ENCODE data around the gene SLC23A1.

DNA sequence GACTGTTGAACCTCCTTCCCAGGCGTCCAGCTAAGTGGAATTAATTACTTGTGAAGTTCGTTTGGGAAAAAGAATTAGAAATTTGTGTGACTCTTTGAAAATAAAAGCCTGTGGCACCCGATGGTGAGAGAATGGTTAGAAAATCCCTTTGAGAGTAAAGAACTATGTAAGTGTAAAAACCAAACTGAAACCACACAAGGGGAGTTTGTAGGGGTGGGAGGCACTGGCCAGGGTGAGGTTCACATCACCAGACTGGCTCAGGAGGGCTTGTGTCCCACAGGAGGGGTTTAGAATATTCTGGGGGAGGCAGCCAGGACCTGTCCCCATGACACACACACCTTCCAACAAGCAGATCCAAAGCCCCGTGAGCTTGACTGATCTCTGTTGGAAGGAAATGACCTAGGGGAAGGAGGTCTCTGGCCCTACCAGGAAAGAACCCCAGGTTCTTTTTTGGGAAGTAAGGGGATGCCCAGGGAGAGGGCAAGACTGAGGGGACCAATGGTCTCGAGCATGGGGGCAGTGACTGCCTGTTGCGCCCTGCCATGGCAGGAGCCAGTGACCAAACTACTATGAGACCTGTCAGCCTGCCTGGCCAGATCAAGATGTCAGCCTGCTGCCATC is 16.5 kb upstream of the SLC23A1 start:
- TF ChIP-seq, protein P1, sequence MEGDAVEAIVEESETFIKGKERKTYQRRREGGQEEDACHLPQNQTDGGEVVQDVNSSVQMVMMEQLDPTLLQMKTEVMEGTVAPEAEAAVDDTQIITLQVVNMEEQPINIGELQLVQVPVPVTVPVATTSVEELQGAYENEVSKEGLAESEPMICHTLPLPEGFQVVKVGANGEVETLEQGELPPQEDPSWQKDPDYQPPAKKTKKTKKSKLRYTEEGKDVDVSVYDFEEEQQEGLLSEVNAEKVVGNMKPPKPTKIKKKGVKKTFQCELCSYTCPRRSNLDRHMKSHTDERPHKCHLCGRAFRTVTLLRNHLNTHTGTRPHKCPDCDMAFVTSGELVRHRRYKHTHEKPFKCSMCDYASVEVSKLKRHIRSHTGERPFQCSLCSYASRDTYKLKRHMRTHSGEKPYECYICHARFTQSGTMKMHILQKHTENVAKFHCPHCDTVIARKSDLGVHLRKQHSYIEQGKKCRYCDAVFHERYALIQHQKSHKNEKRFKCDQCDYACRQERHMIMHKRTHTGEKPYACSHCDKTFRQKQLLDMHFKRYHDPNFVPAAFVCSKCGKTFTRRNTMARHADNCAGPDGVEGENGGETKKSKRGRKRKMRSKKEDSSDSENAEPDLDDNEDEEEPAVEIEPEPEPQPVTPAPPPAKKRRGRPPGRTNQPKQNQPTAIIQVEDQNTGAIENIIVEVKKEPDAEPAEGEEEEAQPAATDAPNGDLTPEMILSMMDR (IDR thresholded peaks at IDR 0.05), result no peak
- no peak for TF ChIP-seq SIN3A (IDR thresholded peaks at IDR 0.05; ENCODE audit: borderline replicate concordance, insufficient read depth, low read depth, low read length)
- TF ChIP-seq POLR2AphosphoS5 (IDR thresholded peaks at IDR 0.05; ENCODE audit: low read depth, low read length), result no peak

Measured in Panc1 (cell line).